Measurements from ENCODE around the gene RAB20.

The RAB20 gene

GRCh38 chr13:110582421-110582954 is 21.0 kb upstream of the RAB20 start:
- no peak for TF ChIP-seq CTCF (conservative IDR thresholded peaks at IDR 0.05; ENCODE audit: low read depth, low read length)
- H3K4me3 ChIP-seq (ENCODE audit: low read depth, low read length): no peak overlapping the region
- DNase-seq (ENCODE audit: low read depth): no peak

GRCh38 chr13:110581506-110582185 is 20.1 kb upstream of the RAB20 start:
- TF ChIP-seq CTCF (conservative IDR thresholded peaks at IDR 0.05; ENCODE audit: low read depth, low read length): no peak
- H3K4me3 ChIP-seq (ENCODE audit: low read depth, low read length): no peak overlapping the region
- DNase-seq (ENCODE audit: low read depth): no peak

DNA sequence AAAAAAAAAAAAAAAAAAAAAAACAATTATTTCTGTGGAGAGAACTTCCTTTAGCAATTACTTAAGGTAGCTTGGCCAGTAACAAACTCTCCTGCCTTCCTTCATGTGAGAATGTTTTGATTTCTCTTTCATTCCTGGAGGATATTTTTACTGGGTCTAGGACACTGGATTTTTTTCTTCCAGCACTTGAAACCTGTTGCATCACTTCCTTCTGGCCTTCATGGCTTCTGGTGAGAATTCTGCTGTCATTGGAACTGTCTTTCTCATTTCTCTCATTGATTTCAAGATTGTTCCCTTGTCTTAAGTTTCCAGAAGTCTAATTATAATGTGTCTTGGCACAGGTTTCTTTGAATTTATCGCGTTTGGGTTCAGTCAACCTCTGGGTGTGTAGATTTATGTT is 19.3 kb upstream of the RAB20 start:
- no peak for TF ChIP-seq CTCF (conservative IDR thresholded peaks at IDR 0.05; ENCODE audit: low read depth, low read length)
- peak; percentile 52 for DNase-seq (ENCODE audit: low read depth)
- no peak overlapping the region for H3K4me3 ChIP-seq (ENCODE audit: low read depth, low read length)

- TF ChIP-seq CTCF (conservative IDR thresholded peaks at IDR 0.05; ENCODE audit: low read depth, low read length): no peak
- DNase-seq (ENCODE audit: low read depth): peak; percentile 26
- H3K4me3 ChIP-seq (ENCODE audit: low read depth, low read length): no peak overlapping the region
Observed at GRCh38 chr13:110578363-110578762, 16.8 kb upstream of the RAB20 start.

- no peak for TF ChIP-seq CTCF (conservative IDR thresholded peaks at IDR 0.05; ENCODE audit: low read depth, low read length)
- no peak for DNase-seq (ENCODE audit: low read depth)
- no peak overlapping the region for H3K4me3 ChIP-seq (ENCODE audit: low read depth, low read length)
Observed at GRCh38 chr13:110576736-110577476, 15.4 kb upstream of the RAB20 start.

DNA sequence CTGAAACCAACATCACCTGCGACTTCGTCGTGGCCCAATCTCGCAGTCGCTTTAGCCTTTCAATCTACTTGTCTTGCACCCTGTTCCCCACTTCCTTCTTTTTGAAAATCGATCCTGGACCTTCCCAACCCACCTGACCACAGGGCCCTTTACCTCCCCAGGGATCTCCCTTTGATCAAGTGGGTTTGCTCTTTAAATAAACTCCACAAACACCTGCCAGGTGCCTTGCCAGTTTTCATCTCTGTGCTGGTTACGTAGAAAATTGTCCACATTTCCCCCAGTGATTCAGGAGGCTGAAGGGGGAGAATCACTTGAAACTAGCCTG is 14.5 kb upstream of the RAB20 start:
- no peak for TF ChIP-seq CTCF (conservative IDR thresholded peaks at IDR 0.05; ENCODE audit: low read depth, low read length)
- no peak overlapping the region for H3K4me3 ChIP-seq (ENCODE audit: low read depth, low read length)
- no peak for DNase-seq (ENCODE audit: low read depth)

Measured in choroid plexus epithelial cell (primary cell).